Transverse colon (tissue), 1 donor: ENCODE measurements around the gene PFDN5.

Source experiments
- EP300 ChIP-seq: sonication (generic); formaldehyde crosslinking; IDR thresholded peaks from one replicate; pipeline ENCODE4 v1.6.1; 2017; ENCODE audit warnings: antibody characterized with exemption, low read depth
- POLR2A ChIP-seq: fragments of 450-650 bp; IDR thresholded peaks from one replicate; pipeline ENCODE4 v1.6.1; 2016; ENCODE audit warnings: antibody characterized with exemption, mild to moderate bottlenecking, moderate library complexity

- TF ChIP-seq EP300 (no peak), POLR2A (no peak)
These were observed 4.8 kb downstream of the PFDN5 start for GRCh38 chr12:53300187-53300586.
